Choroid plexus epithelial cell (primary cell): Measurements from ENCODE around the gene SHPK.
A peak's percentile ranks its signal among the peaks of the same experiment; 100 is the strongest.

ENCODE experiments used
- DNase-seq: peaks from one replicate; pipeline ENCODE4 v3.0.0-alpha.2; 2010; ENCODE audit warnings: low read depth
- H3K4me3 ChIP-seq: 2 replicates; pipeline ENCODE4 v1.5.1; 2011; ENCODE audit warnings: low read depth, mild to moderate bottlenecking, control low read depth, low read length, moderate library complexity
- TF ChIP-seq, protein P1 (sequence below): conservative IDR thresholded peaks from 2 replicates; pipeline ENCODE4 v1.5.1; 2011; ENCODE audit warnings: low read depth, mild to moderate bottlenecking, control low read depth, inconsistent platforms, low read length, moderate library complexity

Gene SHPK

DNA sequence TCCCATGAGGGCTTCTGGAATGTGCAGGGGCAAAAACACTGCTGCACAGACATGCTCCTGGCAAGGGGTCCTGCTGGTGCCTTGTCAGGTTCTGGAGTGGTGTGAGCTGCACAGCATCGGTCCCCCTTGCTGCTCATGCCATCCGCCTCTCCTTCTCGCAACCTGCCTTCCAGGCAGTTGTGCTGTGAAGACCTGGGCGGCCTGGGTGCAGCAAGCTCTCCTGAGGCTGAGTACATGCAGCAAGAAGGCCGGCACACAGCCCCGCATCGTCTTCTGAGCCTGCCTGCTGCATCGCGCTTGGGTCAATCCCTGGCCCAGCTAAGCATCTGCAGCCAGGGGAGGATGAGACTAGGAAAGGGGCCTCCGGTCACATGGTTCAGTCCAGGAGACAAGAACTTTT is 26.4 kb downstream of the SHPK start:
- DNase-seq, result no peak
- TF ChIP-seq, protein P1, sequence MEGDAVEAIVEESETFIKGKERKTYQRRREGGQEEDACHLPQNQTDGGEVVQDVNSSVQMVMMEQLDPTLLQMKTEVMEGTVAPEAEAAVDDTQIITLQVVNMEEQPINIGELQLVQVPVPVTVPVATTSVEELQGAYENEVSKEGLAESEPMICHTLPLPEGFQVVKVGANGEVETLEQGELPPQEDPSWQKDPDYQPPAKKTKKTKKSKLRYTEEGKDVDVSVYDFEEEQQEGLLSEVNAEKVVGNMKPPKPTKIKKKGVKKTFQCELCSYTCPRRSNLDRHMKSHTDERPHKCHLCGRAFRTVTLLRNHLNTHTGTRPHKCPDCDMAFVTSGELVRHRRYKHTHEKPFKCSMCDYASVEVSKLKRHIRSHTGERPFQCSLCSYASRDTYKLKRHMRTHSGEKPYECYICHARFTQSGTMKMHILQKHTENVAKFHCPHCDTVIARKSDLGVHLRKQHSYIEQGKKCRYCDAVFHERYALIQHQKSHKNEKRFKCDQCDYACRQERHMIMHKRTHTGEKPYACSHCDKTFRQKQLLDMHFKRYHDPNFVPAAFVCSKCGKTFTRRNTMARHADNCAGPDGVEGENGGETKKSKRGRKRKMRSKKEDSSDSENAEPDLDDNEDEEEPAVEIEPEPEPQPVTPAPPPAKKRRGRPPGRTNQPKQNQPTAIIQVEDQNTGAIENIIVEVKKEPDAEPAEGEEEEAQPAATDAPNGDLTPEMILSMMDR, result no peak
- H3K4me3 ChIP-seq, result no peak overlapping the region

DNA sequence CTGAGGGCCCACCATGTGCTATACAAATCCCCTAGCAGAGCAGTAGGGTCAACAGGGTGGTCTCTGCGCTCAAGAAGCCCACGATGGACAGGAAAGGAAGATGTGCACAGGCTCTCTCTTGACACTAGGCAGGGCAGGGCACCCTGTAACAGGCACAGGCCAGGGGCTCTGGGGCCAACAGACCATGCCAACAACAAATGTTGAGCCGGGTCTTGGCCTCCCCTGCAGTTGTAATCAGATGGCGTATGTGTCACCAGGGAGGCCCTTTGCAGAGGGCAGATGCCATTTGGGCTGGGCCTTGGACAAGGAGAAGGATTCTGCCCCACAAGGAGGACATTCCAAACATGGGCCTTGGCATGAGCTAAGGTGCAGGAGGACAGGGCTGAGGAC is 32.2 kb downstream of the SHPK start:
- TF ChIP-seq, protein P1, result no peak
- H3K4me3 ChIP-seq, result no peak overlapping the region
- DNase-seq, result no peak

DNA sequence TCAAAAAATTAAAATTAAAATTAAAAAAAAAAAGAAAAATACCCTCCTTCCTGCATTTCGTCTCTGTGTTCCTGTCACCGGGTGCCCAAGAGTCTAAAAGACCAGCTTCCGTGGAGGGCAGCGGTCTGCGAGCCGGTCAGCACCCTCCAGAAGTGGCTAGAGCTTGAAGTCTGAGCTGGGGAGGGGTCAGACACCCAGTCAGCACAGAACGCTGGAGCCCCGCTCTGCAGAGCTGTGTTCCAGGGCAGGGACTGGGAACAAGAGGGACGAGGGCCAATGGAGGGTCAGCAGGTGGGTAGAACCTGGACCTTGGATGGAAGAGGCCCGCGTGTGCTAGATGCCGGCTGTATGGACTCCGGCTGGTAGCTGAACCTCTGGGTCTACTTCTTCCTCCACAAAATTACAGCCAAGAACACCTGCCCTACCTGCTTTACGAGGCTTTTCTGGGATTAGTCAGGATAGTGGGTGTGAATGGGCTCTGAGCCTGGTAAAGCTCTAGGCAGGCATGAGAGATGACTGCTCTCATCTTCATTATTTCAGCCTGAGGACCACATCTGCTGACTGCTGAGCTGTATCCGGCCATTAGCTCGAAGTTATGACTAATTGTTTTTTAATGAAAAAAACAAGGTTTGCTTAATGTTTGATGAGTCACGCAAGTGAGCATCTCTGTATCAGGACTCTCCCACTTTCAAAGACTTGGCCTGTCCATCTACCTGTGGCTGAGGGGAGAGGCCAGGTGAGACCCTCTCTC is 32.8 kb downstream of the SHPK start:
- DNase-seq, result peak; percentile 74
- no peak overlapping the region for H3K4me3 ChIP-seq
- TF ChIP-seq, protein P1, result no peak

DNA sequence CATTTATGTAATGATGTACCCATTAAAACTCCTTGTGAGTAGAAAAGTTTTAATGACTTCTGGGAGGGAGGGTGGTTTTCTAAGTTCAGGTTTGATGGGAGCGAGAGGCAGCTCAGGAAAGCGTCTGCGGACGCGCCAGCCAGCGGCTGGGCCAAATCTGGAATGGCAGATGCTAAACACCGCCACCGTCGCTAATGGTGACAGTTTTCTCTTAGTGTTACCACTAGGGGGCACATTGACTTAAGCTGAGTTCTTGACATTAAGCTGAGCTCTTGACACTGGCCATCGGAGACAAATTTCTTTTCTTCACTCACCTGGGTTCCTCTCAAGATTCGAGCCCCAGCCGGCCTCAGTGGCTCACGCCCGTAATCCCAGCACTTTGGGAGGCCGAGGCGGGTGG is 33.6 kb downstream of the SHPK start:
- peak; percentile 27 for DNase-seq
- no peak overlapping the region for H3K4me3 ChIP-seq
- TF ChIP-seq, protein P1, result peak; percentile 49

DNA sequence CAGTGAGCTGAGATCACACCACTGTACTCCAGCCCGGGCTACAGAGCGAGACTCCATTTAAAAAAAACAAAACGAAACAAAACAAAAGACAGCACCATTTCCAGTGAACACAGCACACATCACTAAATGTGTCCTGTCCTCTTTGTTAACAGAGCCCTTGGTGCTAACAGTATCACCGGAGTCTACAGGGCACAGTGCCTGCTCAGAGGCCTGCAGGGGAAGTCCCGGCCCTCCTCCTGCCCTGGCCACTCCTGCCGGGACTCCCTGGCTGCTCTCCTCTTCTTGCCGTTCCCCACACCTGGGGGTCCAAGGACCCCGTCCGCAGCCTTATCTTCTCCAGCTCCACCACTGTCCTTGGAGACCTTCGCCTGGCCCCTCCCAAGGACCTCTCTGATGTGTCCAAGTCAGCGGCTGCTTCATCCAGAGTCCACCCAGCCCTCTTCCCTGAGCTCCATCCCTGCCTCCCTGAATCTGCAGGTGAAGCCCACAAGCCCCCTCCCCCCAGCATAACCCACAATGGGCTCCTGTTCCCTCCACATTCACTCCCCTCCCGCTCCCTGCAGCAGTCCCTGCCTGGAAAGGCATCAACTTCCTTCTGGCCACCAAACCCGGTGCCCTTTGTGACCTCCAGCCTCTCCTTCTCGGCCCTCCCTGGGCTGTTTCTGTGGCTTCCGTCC is 35.4 kb downstream of the SHPK start:
- no peak overlapping the region for H3K4me3 ChIP-seq
- TF ChIP-seq, protein P1, result no peak
- no peak for DNase-seq

DNA sequence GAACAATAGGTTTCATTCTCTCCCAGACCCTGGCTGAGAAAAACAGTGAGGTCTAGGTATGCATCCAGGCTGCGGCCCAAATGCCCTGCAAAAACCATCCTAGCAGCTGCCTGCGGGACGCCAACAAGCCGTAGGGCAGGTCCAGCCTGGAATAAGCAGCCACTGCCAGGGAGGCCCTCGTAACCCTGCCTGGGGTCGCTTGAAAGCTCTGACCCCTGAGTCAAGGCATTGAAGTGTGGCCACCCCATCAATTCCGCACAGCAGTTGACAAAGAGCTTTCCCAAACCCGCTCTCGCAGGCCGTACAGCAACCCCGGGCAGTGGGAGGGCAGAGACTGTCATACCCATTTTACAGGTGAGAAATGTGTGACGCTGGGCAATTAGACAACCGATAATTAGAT is 38.0 kb downstream of the SHPK start:
- TF ChIP-seq, protein P1, result no peak
- no peak overlapping the region for H3K4me3 ChIP-seq
- DNase-seq, result no peak
